HEK293 (cell line): ENCODE measurements around the gene EGR2.
A peak's percentile ranks its signal among the peaks of the same experiment; 100 is the strongest.

Experiments
- CTCF ChIA-PET: fragments of 350-600 bp; formaldehyde crosslinking; extraction: SDS; loops from one replicate; lab custom pipeline; 2021; ENCODE audit warnings: antibody characterized with exemption; lab: Yijun Ruan, JAX
- POLR2A ChIA-PET: fragments of 300-600 bp; formaldehyde crosslinking; extraction: SDS; loops from one replicate; lab custom pipeline; 2020; ENCODE audit warnings: antibody characterized with exemption, inconsistent platforms; lab: Yijun Ruan, JAX
- H3K27ac ChIP-seq: fragments of 200-500 bp; sonication (Bioruptor generic); 2 replicates; pipeline ENCODE4 v1.5.1; 2014; ENCODE audit warnings: low read depth, low read length, control low read depth, inconsistent platforms; ENCODE audit errors: extremely low read depth
- H3K36me3 ChIP-seq, 2 experiments: fragments of 200-500 bp in 1 of 2; sonication (Bioruptor generic) in 1 of 2; 1 replicate in 1 of 2; 2 replicates in 1 of 2; pipeline ENCODE4 v1.5.1; 2014 to 2017; ENCODE audit warnings: inconsistent platforms in 2 of 2, low read length in 2 of 2; ENCODE audit not compliant: control insufficient read depth in 2 of 2, insufficient read depth in 1 of 2
- H3K4me1 ChIP-seq: fragments of 200-500 bp; sonication (Bioruptor generic); 2 replicates; pipeline ENCODE4 v1.5.1; 2014; ENCODE audit warnings: mild to moderate bottlenecking, low read length, inconsistent platforms; ENCODE audit not compliant: control insufficient read depth, insufficient read depth
- H3K4me3 ChIP-seq: 2 replicates; pipeline ENCODE4 v1.5.1; 2011; ENCODE audit warnings: low read depth, mild to moderate bottlenecking, control low read depth, low read length, moderate library complexity
- H3K9me3 ChIP-seq: fragments of 200-500 bp; sonication (Bioruptor generic); 2 replicates; pipeline ENCODE4 v1.5.1; 2014; ENCODE audit warnings: low read depth, low read length, inconsistent platforms; ENCODE audit not compliant: control insufficient read depth, insufficient read depth
- EGR2 ChIP-seq: fragments of 450-650 bp; formaldehyde crosslinking; IDR thresholded peaks from 2 replicates; pipeline ENCODE4 v1.5.1; 2016; ENCODE audit warnings: low read depth, missing biosample characterization, missing genetic modification characterization
- GLIS1 ChIP-seq: fragments of 450-650 bp; formaldehyde crosslinking; IDR thresholded peaks from 2 replicates; pipeline ENCODE4 v1.5.1; 2016; ENCODE audit warnings: missing biosample characterization, missing genetic modification characterization
- KLF9 ChIP-seq: fragments of 450-650 bp; formaldehyde crosslinking; IDR thresholded peaks from 2 replicates; pipeline ENCODE4 v1.5.1; 2016; ENCODE audit warnings: missing biosample characterization, missing genetic modification characterization, low read depth
- PATZ1 ChIP-seq: fragments of 450-650 bp; formaldehyde crosslinking; IDR thresholded peaks from 2 replicates; pipeline ENCODE4 v1.5.1; 2016; ENCODE audit warnings: missing biosample characterization, missing genetic modification characterization
- SCRT1 ChIP-seq: fragments of 450-650 bp; formaldehyde crosslinking; IDR thresholded peaks from 2 replicates; pipeline ENCODE4 v1.5.1; 2016; ENCODE audit warnings: missing biosample characterization, missing genetic modification characterization, borderline replicate concordance
- SP2 ChIP-seq: fragments of 450-650 bp; formaldehyde crosslinking; IDR thresholded peaks from 2 replicates; pipeline ENCODE4 v1.5.1; 2016; ENCODE audit warnings: missing biosample characterization, missing genetic modification characterization
- TCF7L2 ChIP-seq: IDR thresholded peaks from 2 replicates; pipeline ENCODE4 v1.6.1; 2011; ENCODE audit warnings: low read depth, mild to moderate bottlenecking, inconsistent platforms, low read length, moderate library complexity, borderline replicate concordance
- TSHZ1 ChIP-seq: fragments of 450-650 bp; formaldehyde crosslinking; IDR thresholded peaks from 2 replicates; pipeline ENCODE4 v1.5.1; 2016; ENCODE audit warnings: missing biosample characterization, missing genetic modification characterization, borderline replicate concordance
- ZBTB48 ChIP-seq: fragments of 450-650 bp; formaldehyde crosslinking; IDR thresholded peaks from 2 replicates; pipeline ENCODE4 v1.5.1; 2016; ENCODE audit warnings: missing biosample characterization, missing genetic modification characterization
- ZFHX2 ChIP-seq: fragments of 450-650 bp; formaldehyde crosslinking; conservative IDR thresholded peaks from 2 replicates; pipeline ENCODE4 v1.5.1; 2016; ENCODE audit warnings: missing biosample characterization, missing genetic modification characterization
- ZNF121 ChIP-seq: fragments of 450-650 bp; formaldehyde crosslinking; IDR thresholded peaks from 2 replicates; pipeline ENCODE4 v1.5.1; 2016; ENCODE audit warnings: missing biosample characterization, missing genetic modification characterization
- ZNF341 ChIP-seq: fragments of 450-650 bp; formaldehyde crosslinking; IDR thresholded peaks from 2 replicates; pipeline ENCODE4; 2016; ENCODE audit warnings: low read depth, missing biosample characterization, missing genetic modification characterization
- ZNF433 ChIP-seq: fragments of 450-650 bp; formaldehyde crosslinking; IDR thresholded peaks from 2 replicates; pipeline ENCODE4 v1.5.1; 2016; ENCODE audit warnings: missing biosample characterization, missing genetic modification characterization, low read depth
- ZNF513 ChIP-seq: fragments of 450-650 bp; IDR thresholded peaks from 2 replicates; pipeline ENCODE4 v1.5.1; 2018; ENCODE audit warnings: missing biosample characterization, missing genetic modification characterization
- ZNF530 ChIP-seq: fragments of 450-650 bp; formaldehyde crosslinking; IDR thresholded peaks from 2 replicates; pipeline ENCODE4 v1.5.1; 2016; ENCODE audit warnings: low read depth, missing biosample characterization, missing genetic modification characterization
- ZNF560 ChIP-seq: fragments of 450-650 bp; formaldehyde crosslinking; IDR thresholded peaks from 2 replicates; pipeline ENCODE4 v1.5.1; 2017; ENCODE audit warnings: missing biosample characterization, missing genetic modification characterization, borderline replicate concordance
- ZNF600 ChIP-seq: fragments of 450-650 bp; formaldehyde crosslinking; IDR thresholded peaks from 2 replicates; pipeline ENCODE4 v1.5.1; 2016; ENCODE audit warnings: missing biosample characterization, missing genetic modification characterization
- ZNF626 ChIP-seq: fragments of 450-650 bp; sonication (Bioruptor Pico); formaldehyde crosslinking; IDR thresholded peaks from 2 replicates; pipeline ENCODE4 v1.5.1; 2018; ENCODE audit warnings: missing biosample characterization, missing genetic modification characterization, inconsistent platforms
- ZNF629 ChIP-seq: fragments of 450-650 bp; formaldehyde crosslinking; IDR thresholded peaks from 2 replicates; pipeline ENCODE4 v1.5.1; 2017; ENCODE audit warnings: missing biosample characterization, missing genetic modification characterization
- TF ChIP-seq, protein P1 (sequence below): fragments of 450-650 bp; formaldehyde crosslinking; IDR thresholded peaks from 2 replicates; pipeline ENCODE4 v1.5.1; 2016; ENCODE audit warnings: missing biosample characterization, missing genetic modification characterization
- TF ChIP-seq, protein P2 (sequence below): fragments of 450-650 bp; formaldehyde crosslinking; IDR thresholded peaks from 2 replicates; pipeline ENCODE4 v1.5.1; 2017; ENCODE audit warnings: missing biosample characterization, missing genetic modification characterization
- TF ChIP-seq, protein P3 (sequence below): fragments of 450-650 bp; formaldehyde crosslinking; optimal IDR thresholded peaks from 2 replicates; pipeline ENCODE3; 2016; ENCODE audit warnings: missing biosample characterization, mild to moderate bottlenecking, missing genetic modification characterization
- TF ChIP-seq, protein P4 (sequence below): fragments of 450-650 bp; formaldehyde crosslinking; IDR thresholded peaks from 2 replicates; pipeline ENCODE4 v1.5.1; 2017; ENCODE audit warnings: missing biosample characterization, missing genetic modification characterization

Gene EGR2

DNA sequence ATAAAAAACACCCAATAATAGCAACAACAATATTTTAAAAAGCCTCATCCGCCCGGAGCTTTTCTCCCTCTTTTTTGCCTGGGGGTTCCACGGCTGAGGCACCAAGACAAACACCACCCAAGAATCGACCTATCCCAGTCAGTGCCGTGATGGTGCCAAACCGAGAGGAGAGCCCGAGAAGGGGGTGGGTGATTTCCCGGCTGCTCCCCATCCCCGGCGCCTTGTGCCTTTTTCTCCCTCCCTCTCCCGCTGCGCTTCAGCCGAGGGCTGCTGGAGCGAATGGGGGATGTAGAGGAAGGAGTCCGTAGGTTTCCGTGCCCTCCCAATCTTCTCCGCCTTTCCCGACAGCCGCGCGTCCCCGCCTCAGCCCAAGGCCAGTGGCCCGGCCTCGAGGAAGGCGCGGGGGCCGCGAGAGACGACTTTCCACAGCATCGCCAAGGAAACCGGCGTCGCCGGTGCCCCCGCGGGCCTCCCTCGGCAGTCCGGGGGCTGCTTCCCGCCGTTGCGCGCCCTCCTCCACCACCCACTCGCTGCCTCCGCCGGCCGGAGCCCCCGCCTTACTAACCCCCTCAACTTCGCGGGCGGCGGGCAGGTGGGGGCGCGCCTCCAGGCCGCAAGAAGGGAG, 1.3 kb downstream of the EGR2 start:
- peak overlapping the region; percentile 43 for H3K4me3 ChIP-seq
- H3K9me3 ChIP-seq: no peaks in the 10 kb centered on the region
- H3K27ac ChIP-seq: no peak overlapping the region
- CTCF ChIA-PET: interaction anchor here (1.0 kb wide), 1 partner anchor 569 kb away, joined by 3 read pairs; no protein-coding TSS in a partner anchor
- H3K4me1 ChIP-seq: no peaks in the 10 kb centered on the region; the same call in 1 of the 2 replicates
- POLR2A ChIA-PET: interaction anchor here (4.8 kb wide), 1 partner anchor 10 kb away, joined by 50 read pairs; the partner anchor contains the start of gene ADO
- H3K36me3 ChIP-seq: no peaks in the 10 kb centered on the region
- no peak for TF ChIP-seq ZNF341 (tag by site-specific recombination)
- TF ChIP-seq ZNF560 (tag by site-specific recombination): no peak
- TF ChIP-seq ZNF513 (tag by site-specific recombination): no peak
- no peak for TF ChIP-seq ZNF433 (tag by site-specific recombination)
- no peak for TF ChIP-seq TCF7L2
- no peak for TF ChIP-seq GLIS1 (tag by site-specific recombination)
- peak; percentile 99 for TF ChIP-seq ZFHX2
- TF ChIP-seq, protein P1, sequence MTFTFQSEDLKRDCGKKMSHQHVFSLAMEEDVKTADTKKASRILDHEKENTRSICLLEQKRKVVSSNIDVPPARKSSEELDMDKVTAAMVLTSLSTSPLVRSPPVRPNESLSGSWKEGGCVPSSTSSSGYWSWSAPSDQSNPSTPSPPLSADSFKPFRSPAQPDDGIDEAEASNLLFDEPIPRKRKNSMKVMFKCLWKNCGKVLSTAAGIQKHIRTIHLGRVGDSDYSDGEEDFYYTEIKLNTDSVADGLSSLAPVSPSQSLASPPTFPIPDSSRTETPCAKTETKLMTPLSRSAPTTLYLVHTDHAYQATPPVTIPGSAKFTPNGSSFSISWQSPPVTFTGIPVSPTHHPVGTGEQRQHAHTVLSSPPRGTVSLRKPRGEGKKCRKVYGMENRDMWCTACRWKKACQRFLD (tag by site-specific recombination): no peak
- no peak for TF ChIP-seq ZNF121 (tag by site-specific recombination)
- TF ChIP-seq, protein P2, sequence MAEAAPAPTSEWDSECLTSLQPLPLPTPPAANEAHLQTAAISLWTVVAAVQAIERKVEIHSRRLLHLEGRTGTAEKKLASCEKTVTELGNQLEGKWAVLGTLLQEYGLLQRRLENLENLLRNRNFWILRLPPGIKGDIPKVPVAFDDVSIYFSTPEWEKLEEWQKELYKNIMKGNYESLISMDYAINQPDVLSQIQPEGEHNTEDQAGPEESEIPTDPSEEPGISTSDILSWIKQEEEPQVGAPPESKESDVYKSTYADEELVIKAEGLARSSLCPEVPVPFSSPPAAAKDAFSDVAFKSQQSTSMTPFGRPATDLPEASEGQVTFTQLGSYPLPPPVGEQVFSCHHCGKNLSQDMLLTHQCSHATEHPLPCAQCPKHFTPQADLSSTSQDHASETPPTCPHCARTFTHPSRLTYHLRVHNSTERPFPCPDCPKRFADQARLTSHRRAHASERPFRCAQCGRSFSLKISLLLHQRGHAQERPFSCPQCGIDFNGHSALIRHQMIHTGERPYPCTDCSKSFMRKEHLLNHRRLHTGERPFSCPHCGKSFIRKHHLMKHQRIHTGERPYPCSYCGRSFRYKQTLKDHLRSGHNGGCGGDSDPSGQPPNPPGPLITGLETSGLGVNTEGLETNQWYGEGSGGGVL (tag by site-specific recombination): peak; percentile 67
- no peak for TF ChIP-seq KLF9 (tag by site-specific recombination)
- no peak for TF ChIP-seq ZNF530 (tag by site-specific recombination)
- peak; percentile 18; the same call in 1 of the 2 replicates for TF ChIP-seq ZNF600
- TF ChIP-seq TSHZ1: no peak
- no peak for TF ChIP-seq ZBTB48
- TF ChIP-seq, protein P3, sequence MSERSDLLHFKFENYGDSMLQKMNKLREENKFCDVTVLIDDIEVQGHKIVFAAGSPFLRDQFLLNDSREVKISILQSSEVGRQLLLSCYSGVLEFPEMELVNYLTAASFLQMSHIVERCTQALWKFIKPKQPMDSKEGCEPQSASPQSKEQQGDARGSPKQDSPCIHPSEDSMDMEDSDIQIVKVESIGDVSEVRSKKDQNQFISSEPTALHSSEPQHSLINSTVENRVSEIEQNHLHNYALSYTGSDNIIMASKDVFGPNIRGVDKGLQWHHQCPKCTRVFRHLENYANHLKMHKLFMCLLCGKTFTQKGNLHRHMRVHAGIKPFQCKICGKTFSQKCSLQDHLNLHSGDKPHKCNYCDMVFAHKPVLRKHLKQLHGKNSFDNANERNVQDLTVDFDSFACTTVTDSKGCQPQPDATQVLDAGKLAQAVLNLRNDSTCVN (tag by site-specific recombination): peak; percentile 91
- TF ChIP-seq ZNF629 (tag by site-specific recombination): no peak
- TF ChIP-seq, protein P4, sequence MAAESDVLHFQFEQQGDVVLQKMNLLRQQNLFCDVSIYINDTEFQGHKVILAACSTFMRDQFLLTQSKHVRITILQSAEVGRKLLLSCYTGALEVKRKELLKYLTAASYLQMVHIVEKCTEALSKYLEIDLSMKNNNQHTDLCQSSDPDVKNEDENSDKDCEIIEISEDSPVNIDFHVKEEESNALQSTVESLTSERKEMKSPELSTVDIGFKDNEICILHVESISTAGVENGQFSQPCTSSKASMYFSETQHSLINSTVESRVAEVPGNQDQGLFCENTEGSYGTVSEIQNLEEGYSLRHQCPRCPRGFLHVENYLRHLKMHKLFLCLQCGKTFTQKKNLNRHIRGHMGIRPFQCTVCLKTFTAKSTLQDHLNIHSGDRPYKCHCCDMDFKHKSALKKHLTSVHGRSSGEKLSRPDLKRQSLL (tag by site-specific recombination): no peak
- TF ChIP-seq ZNF626 (tag by site-specific recombination): no peak
- TF ChIP-seq SP2 (tag by site-specific recombination): peak; percentile 53
- no peak for TF ChIP-seq SCRT1 (tag by site-specific recombination)
- TF ChIP-seq EGR2: peak; percentile 91
- peak; percentile 67 for TF ChIP-seq PATZ1
